ENCODE results near the gene USP11.

GRCh38 chrX:47209508-47210238 lies 23.1 kb upstream of the USP11 start:
- TF ChIP-seq CTCF (IDR thresholded peaks at IDR 0.05; ENCODE audit: low read depth, low read length, poor library complexity, severe bottlenecking) (no peak), EZH2phosphoT487 (IDR thresholded peaks at IDR 0.05; ENCODE audit: borderline replicate concordance, low read length) (no peak)

All from DOHH2 (cell line).